ENCODE results near the gene PTPRN2.
"Not testable (repeated sequence)": the region's sequence is repeated elsewhere in the genome, so short reads cannot be mapped to it uniquely, and the experiment has no call there.

Gene PTPRN2

GRCh38 chr7:158052381-158053060 is 535.1 kb downstream of the PTPRN2 start:
- DNase-seq = no peak

GRCh38 chr7:158051776-158052175 is 535.8 kb downstream of the PTPRN2 start:
- no peak for DNase-seq

GRCh38 chr7:158050978-158051651 is 536.5 kb downstream of the PTPRN2 start:
- no peak for DNase-seq

GRCh38 chr7:158050441-158050977 is 537.1 kb downstream of the PTPRN2 start:
- no peak for DNase-seq

- no peak for DNase-seq
Measured at GRCh38 chr7:158049271-158049670, 538.4 kb downstream of the PTPRN2 start.

GRCh38 chr7:158048569-158048968 is 539.1 kb downstream of the PTPRN2 start:
- no peak for DNase-seq

GRCh38 chr7:158047391-158048059 is 540.1 kb downstream of the PTPRN2 start:
- no peak for DNase-seq

GRCh38 chr7:158046246-158046645 is 541.4 kb downstream of the PTPRN2 start:
- not testable (repeated sequence) for DNase-seq

- DNase-seq = no peak
Measured at GRCh38 chr7:158044482-158044823, 543.2 kb downstream of the PTPRN2 start.

- DNase-seq = no peak
Measured at GRCh38 chr7:158043551-158044481, 543.8 kb downstream of the PTPRN2 start.

- no peak for DNase-seq
Measured at GRCh38 chr7:158042156-158042880, 545.3 kb downstream of the PTPRN2 start.

GRCh38 chr7:158040199-158040598 is 547.4 kb downstream of the PTPRN2 start:
- no peak for DNase-seq

GRCh38 chr7:158039270-158039669 is 548.4 kb downstream of the PTPRN2 start:
- no peak for DNase-seq

- DNase-seq = no peak
Measured at GRCh38 chr7:158037211-158037610, 550.4 kb downstream of the PTPRN2 start.

GRCh38 chr7:158035343-158035742 is 552.3 kb downstream of the PTPRN2 start:
- no peak for DNase-seq

- DNase-seq = no peak
Measured at GRCh38 chr7:158034571-158034970, 553.1 kb downstream of the PTPRN2 start.

GRCh38 chr7:158033925-158034324 is 553.7 kb downstream of the PTPRN2 start:
- DNase-seq = not testable (repeated sequence)

- DNase-seq = no peak
Measured at GRCh38 chr7:158033196-158033595, 554.4 kb downstream of the PTPRN2 start.

- DNase-seq = no peak
Measured at GRCh38 chr7:158032561-158033115, 555.0 kb downstream of the PTPRN2 start.

- DNase-seq = no peak
Measured at GRCh38 chr7:158031867-158032308, 555.7 kb downstream of the PTPRN2 start.

GRCh38 chr7:158030566-158030965 is 557.1 kb downstream of the PTPRN2 start:
- DNase-seq = no peak

- DNase-seq = no peak
Measured at GRCh38 chr7:158030071-158030470, 557.6 kb downstream of the PTPRN2 start.
